SK-N-SH (cell line): ENCODE data around the gene SAE1.

Experiments used
- TF ChIP-seq, protein P1 (sequence below): IDR thresholded peaks from 2 replicates; pipeline ENCODE4 v1.4.0; 2012; ENCODE audit warnings: low read depth, borderline replicate concordance
- TF ChIP-seq, protein P2 (sequence below): fragments of 200-600 bp; sonication (generic); IDR thresholded peaks from 2 replicates; pipeline ENCODE4 v1.6.1; 2017; ENCODE audit warnings: antibody characterized with exemption, mild to moderate bottlenecking, moderate library complexity

DNA sequence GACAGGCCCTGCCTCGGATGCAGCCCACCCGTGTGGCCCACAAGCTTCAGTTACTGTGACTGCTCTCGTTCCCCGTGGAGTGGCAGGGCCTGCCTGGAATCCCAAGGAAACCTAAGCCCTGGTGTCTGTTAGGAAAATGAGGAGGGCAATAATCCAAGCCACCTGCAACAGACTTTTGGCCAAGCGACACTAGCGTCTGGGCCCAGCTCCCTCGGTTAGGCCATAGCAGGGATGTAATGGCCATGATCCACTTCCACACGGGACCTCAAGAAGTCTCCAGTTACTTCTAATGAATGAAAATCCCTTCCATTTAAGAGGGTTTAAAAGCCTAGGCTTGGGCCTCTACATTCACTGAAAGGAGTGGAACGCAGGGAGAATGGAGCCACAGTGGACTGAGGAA is 26.0 kb upstream of the SAE1 start:
- TF ChIP-seq, protein P1, sequence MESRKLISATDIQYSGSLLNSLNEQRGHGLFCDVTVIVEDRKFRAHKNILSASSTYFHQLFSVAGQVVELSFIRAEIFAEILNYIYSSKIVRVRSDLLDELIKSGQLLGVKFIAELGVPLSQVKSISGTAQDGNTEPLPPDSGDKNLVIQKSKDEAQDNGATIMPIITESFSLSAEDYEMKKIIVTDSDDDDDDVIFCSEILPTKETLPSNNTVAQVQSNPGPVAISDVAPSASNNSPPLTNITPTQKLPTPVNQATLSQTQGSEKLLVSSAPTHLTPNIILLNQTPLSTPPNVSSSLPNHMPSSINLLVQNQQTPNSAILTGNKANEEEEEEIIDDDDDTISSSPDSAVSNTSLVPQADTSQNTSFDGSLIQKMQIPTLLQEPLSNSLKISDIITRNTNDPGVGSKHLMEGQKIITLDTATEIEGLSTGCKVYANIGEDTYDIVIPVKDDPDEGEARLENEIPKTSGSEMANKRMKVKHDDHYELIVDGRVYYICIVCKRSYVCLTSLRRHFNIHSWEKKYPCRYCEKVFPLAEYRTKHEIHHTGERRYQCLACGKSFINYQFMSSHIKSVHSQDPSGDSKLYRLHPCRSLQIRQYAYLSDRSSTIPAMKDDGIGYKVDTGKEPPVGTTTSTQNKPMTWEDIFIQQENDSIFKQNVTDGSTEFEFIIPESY = no peak
- TF ChIP-seq, protein P2, sequence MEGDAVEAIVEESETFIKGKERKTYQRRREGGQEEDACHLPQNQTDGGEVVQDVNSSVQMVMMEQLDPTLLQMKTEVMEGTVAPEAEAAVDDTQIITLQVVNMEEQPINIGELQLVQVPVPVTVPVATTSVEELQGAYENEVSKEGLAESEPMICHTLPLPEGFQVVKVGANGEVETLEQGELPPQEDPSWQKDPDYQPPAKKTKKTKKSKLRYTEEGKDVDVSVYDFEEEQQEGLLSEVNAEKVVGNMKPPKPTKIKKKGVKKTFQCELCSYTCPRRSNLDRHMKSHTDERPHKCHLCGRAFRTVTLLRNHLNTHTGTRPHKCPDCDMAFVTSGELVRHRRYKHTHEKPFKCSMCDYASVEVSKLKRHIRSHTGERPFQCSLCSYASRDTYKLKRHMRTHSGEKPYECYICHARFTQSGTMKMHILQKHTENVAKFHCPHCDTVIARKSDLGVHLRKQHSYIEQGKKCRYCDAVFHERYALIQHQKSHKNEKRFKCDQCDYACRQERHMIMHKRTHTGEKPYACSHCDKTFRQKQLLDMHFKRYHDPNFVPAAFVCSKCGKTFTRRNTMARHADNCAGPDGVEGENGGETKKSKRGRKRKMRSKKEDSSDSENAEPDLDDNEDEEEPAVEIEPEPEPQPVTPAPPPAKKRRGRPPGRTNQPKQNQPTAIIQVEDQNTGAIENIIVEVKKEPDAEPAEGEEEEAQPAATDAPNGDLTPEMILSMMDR = no peak
